Gastrocnemius medialis (tissue), 4 donors: Measurements from ENCODE around the gene DELE1.

Source experiments
- POLR2A ChIP-seq, 2 donors: fragments of 450-650 bp; IDR thresholded peaks; one replicate each; pipeline ENCODE4 v1.6.1; 2017; ENCODE audit warnings: antibody characterized with exemption in 2 of 2, mild to moderate bottlenecking in 2 of 2, moderate library complexity in 2 of 2
- TF ChIP-seq, protein P1 (sequence below), 5 experiments: fragments of 450-650 bp in 3 of 5; fragments of 200-600 bp in 2 of 5; sonication (generic) in 2 of 5; IDR thresholded peaks in 4 of 5; conservative IDR thresholded peaks in 1 of 5; 1 replicate in 4 of 5; 2 replicates in 1 of 5; pipeline ENCODE4 v1.5.1; 2016 to 2019; ENCODE audit warnings: antibody characterized with exemption in 5 of 5, mild to moderate bottlenecking in 3 of 5, moderate library complexity in 3 of 5

DNA sequence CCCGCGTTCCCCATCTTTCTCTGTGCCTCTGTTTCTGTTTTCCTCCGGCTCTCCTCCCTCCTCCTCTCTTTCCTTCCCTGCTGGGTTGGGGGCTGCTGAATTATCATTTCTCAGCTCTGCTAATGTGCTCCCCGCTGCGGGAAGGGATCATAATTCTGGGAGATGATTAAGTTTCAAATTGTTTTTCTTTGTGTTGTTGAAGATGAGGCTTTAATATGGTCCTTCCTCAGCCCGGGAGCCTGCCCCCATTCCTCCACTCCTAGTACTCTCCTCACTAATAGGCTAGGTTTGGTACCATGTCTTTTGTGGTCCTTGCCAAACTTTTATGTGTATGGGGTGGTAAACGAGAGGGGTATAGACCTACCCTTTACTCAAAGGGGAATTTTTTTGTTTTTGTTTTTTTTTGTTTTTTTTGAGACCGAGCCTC lies 39.8 kb upstream of the DELE1 start:
- TF ChIP-seq, protein P1, sequence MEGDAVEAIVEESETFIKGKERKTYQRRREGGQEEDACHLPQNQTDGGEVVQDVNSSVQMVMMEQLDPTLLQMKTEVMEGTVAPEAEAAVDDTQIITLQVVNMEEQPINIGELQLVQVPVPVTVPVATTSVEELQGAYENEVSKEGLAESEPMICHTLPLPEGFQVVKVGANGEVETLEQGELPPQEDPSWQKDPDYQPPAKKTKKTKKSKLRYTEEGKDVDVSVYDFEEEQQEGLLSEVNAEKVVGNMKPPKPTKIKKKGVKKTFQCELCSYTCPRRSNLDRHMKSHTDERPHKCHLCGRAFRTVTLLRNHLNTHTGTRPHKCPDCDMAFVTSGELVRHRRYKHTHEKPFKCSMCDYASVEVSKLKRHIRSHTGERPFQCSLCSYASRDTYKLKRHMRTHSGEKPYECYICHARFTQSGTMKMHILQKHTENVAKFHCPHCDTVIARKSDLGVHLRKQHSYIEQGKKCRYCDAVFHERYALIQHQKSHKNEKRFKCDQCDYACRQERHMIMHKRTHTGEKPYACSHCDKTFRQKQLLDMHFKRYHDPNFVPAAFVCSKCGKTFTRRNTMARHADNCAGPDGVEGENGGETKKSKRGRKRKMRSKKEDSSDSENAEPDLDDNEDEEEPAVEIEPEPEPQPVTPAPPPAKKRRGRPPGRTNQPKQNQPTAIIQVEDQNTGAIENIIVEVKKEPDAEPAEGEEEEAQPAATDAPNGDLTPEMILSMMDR (IDR thresholded peaks at IDR 0.05 in 4 of 5, conservative IDR thresholded peaks at IDR 0.05 in 1 of 5), result no peak
- TF ChIP-seq POLR2A (IDR thresholded peaks at IDR 0.05), result no peak
